Osteoblast (primary cell): Measurements from ENCODE around the gene RPS19BP1. TPM values are rescaled to one million over a fixed set of nuclear protein-coding genes. Genes with fewer than 3 reads are reported as not detected.
A peak's percentile ranks its signal among the peaks of the same experiment; 100 is the strongest.

ENCODE experiments used
- DNase-seq: peaks from one replicate; pipeline ENCODE4 v3.0.0; 2011; ENCODE audit warnings: low spot score, mixed read lengths; ENCODE audit not compliant: insufficient read length; ENCODE audit errors: missing footprints
- H2AFZ ChIP-seq: 2 replicates; pipeline ENCODE4 v1.6.0; 2011; ENCODE audit warnings: mild to moderate bottlenecking, low read length
- H3K27ac ChIP-seq: 2 replicates; pipeline ENCODE4 v1.5.1; 2011; ENCODE audit warnings: mild to moderate bottlenecking, low read depth, low read length, moderate library complexity
- H3K27me3 ChIP-seq: 2 replicates; pipeline ENCODE4 v1.6.0; 2012; ENCODE audit warnings: mild to moderate bottlenecking, control low read depth, inconsistent platforms, low read length, moderate library complexity; ENCODE audit not compliant: insufficient read depth
- H3K36me3 ChIP-seq: 2 replicates; pipeline ENCODE4 v1.5.1; 2011; ENCODE audit warnings: mild to moderate bottlenecking, low read length, control low read depth, moderate library complexity; ENCODE audit not compliant: insufficient read depth
- H3K4me1 ChIP-seq: 2 replicates; pipeline ENCODE4 v1.5.1; 2011; ENCODE audit warnings: mild to moderate bottlenecking, low read length, control low read depth, moderate library complexity; ENCODE audit not compliant: insufficient read depth
- H3K4me2 ChIP-seq: 2 replicates; pipeline ENCODE4 v1.6.0; 2011; ENCODE audit warnings: mild to moderate bottlenecking, low read length; ENCODE audit not compliant: insufficient read depth
- H3K4me3 ChIP-seq: fragments of 200-600 bp; sonication (generic); 3 replicates; pipeline ENCODE4 v1.5.1; 2012; ENCODE audit warnings: mild to moderate bottlenecking, low read length, inconsistent platforms; ENCODE audit not compliant: insufficient read depth
- H3K79me2 ChIP-seq: 2 replicates; pipeline ENCODE4 v1.6.0; 2012; ENCODE audit warnings: mild to moderate bottlenecking, low read length, control low read depth, inconsistent platforms; ENCODE audit not compliant: insufficient read depth
- H3K9me3 ChIP-seq: 2 replicates; pipeline ENCODE4 v1.5.1; 2011; ENCODE audit warnings: low read depth, low read length, control low read depth
- H4K20me1 ChIP-seq: 2 replicates; pipeline ENCODE4 v1.6.0; 2012; ENCODE audit warnings: mild to moderate bottlenecking, low read length, control low read depth; ENCODE audit not compliant: insufficient read depth
- total RNA-seq: library from RNA; depleted of rRNA; stranded (reverse); fragments of >200 nt; gene quantifications from 2 replicates; pipeline ENCODE4 v1.2.3, GENCODE V29; 2012
- TF ChIP-seq, protein P1 (sequence below): IDR thresholded peaks from 2 replicates; pipeline ENCODE4 v1.5.1; 2011; ENCODE audit warnings: mild to moderate bottlenecking, low read depth, low read length, moderate library complexity; ENCODE audit errors: extremely low read depth

The RPS19BP1 gene
- total RNA-seq, 1 donor, result 34.7 TPM

- Histone ChIP-seq H4K20me1 (peaks cover 30% of the 10 kb centered on the region), H3K4me1 (peaks cover 27% of the 10 kb centered on the region), H2AFZ (peak overlapping the region; percentile 75), H3K27ac (peak overlapping the region; percentile 62), H3K36me3 (peaks cover 34% of the 10 kb centered on the region), H3K9me3 (no peaks in the 10 kb centered on the region), H3K79me2 (peaks cover 55% of the 10 kb centered on the region), H3K27me3 (no peaks in the 10 kb centered on the region), H3K4me2 (peak overlapping the region; percentile 99), H3K4me3 (peak overlapping the region; percentile 96)
- peak; percentile 54 for DNase-seq
- TF ChIP-seq, protein P1, sequence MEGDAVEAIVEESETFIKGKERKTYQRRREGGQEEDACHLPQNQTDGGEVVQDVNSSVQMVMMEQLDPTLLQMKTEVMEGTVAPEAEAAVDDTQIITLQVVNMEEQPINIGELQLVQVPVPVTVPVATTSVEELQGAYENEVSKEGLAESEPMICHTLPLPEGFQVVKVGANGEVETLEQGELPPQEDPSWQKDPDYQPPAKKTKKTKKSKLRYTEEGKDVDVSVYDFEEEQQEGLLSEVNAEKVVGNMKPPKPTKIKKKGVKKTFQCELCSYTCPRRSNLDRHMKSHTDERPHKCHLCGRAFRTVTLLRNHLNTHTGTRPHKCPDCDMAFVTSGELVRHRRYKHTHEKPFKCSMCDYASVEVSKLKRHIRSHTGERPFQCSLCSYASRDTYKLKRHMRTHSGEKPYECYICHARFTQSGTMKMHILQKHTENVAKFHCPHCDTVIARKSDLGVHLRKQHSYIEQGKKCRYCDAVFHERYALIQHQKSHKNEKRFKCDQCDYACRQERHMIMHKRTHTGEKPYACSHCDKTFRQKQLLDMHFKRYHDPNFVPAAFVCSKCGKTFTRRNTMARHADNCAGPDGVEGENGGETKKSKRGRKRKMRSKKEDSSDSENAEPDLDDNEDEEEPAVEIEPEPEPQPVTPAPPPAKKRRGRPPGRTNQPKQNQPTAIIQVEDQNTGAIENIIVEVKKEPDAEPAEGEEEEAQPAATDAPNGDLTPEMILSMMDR, result no peak
Observed at GRCh38 chr22:39502789-39503409, 29.6 kb downstream of the RPS19BP1 start.

DNA sequence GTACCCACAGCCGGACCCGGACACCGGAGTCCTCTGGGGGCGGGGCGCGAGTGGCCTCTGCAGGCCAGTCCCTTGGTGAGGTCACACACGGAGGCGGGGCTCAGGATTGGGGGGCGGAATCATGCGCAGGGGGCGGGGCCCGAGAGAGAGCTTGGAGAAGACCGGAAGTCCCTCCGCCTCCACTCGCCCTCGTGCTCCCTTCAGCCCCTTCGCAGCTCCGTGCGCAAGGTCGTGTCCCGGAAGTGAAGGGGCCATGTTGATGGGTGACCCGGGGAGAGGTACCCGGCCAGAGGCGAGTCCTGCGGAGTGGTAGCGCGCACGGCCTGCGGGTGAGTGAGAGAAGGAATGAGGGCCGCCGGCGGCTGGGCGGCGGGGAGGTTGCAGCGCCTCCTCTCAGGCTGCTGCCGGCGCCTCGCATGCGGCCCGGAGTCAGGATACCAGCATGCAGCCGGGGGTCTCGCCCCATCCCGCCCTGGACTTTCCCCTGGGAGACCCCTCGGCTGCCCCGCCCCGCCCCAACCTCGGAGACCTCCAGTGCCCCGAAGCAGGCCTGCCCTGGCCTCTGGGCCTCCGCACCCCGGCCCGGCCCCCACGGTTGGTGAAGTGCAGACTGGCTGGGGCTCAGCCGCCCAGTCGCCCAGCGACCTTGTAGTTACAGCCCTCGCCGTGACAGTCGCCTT is 30.3 kb downstream of the RPS19BP1 start, which contains the start of gene MIEF1:
MIEF1 (plus strand) TSS at position 182 of the 680 bp plus-strand sequence. CDS start 9,005 bp downstream, outside the sequence.
- Histone ChIP-seq H3K79me2 (peaks cover 50% of the 10 kb centered on the region), H3K27me3 (no peaks in the 10 kb centered on the region), H4K20me1 (peaks cover 30% of the 10 kb centered on the region), H3K4me3 (peak within 1 kb of the TSS; percentile 96), H3K27ac (peak within 1 kb of the TSS; percentile 65), H3K4me1 (peaks cover 27% of the 10 kb centered on the region), H2AFZ (peak within 1 kb of the TSS; percentile 93), H3K36me3 (peaks cover 32% of the 10 kb centered on the region), H3K9me3 (no peaks in the 10 kb centered on the region), H3K4me2 (peak within 1 kb of the TSS; percentile 99)
- TF ChIP-seq, protein P1, result no peak
- peak; percentile 97 for DNase-seq

GRCh38 chr22:39501644-39502108 is 30.9 kb downstream of the RPS19BP1 start:
- Histone ChIP-seq H3K9me3 (no peaks in the 10 kb centered on the region), H3K27me3 (no peaks in the 10 kb centered on the region), H3K4me1 (peaks cover 27% of the 10 kb centered on the region), H2AFZ (peak overlapping the region; percentile 93), H3K27ac (peak overlapping the region; percentile 65), H3K79me2 (peaks cover 46% of the 10 kb centered on the region), H3K4me3 (peak overlapping the region; percentile 96), H3K4me2 (peak overlapping the region; percentile 99), H4K20me1 (peaks cover 26% of the 10 kb centered on the region), H3K36me3 (peaks cover 29% of the 10 kb centered on the region)
- TF ChIP-seq, protein P1, result no peak
- DNase-seq, result no peak

DNA sequence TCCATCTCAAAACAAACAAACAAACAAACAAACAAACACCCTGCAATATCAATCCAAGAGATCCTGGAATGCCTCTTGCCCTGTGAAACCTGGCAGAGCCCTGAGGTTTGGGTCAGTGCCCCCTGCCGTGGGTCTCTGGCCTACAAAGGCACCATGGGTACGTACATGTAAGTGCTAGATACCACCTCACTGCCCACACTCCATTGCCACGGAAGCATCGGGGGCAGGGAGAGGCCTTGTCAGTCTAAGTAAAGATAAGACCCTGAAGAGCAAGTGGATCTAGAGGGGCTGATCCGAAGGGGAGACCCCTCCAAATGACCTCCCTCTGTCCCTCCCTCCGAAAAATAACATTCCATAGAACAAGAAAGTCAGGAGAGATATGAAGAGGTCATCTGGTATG is 32.4 kb downstream of the RPS19BP1 start:
- Histone ChIP-seq H3K4me3 (no peak overlapping the region), H3K4me1 (peaks cover 27% of the 10 kb centered on the region), H3K27ac (no peak overlapping the region), H4K20me1 (peaks cover 15% of the 10 kb centered on the region), H2AFZ (no peak overlapping the region), H3K9me3 (no peaks in the 10 kb centered on the region), H3K36me3 (peaks cover 13% of the 10 kb centered on the region), H3K79me2 (peaks cover 30% of the 10 kb centered on the region), H3K27me3 (no peaks in the 10 kb centered on the region), H3K4me2 (no peak overlapping the region)
- TF ChIP-seq, protein P1, result no peak
- DNase-seq, result no peak
